Fibroblast of skin of right biceps (primary cell): Measurements from ENCODE around the gene RNF212B.
"Not testable (repeated sequence)": the region's sequence is repeated elsewhere in the genome, so short reads cannot be mapped to it uniquely, and the experiment has no call there.

Experiments
- DNase-seq: peaks from one replicate; pipeline ENCODE4 v3.0.0-alpha.2; 2013

RNF212B gene

DNA sequence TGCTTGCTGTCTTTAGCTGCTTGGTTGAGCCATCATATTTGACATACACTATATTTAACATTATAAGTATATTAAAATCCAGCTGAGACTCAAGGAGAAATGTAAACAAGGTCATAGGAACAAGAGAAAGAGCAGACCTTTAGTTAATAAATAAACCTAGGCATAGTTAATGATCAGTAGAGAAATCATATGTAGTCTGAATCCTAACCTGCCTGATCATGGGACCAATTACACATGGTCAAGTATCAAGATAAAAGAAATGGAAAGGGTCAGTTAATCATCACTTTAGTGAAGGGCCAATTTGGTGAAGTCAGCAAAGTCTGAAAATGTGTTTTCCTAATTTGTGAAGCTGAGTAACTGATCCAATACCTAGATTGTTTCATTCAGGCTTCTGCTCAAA is 7.5 kb downstream of the RNF212B start:
- no peak for DNase-seq

DNA sequence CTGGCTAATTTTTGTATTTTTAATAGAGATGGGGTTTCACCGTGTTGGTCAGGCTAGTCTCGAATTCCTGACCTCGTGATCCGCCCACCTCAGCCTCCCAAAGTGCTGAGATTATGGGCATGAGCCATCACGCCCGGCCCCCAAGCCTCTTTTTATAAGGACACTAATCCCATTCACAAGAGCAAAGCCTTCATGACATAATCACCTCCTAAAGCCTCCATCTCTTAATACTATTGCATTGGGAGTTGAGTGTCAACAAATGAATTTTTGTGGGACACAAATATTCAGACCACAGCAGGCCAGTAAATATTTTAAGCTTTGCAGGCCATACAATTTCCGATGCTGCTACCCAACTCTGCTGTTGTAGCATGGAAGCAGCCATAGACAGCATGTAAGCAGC is 10.9 kb downstream of the RNF212B start:
- DNase-seq: no peak

DNA sequence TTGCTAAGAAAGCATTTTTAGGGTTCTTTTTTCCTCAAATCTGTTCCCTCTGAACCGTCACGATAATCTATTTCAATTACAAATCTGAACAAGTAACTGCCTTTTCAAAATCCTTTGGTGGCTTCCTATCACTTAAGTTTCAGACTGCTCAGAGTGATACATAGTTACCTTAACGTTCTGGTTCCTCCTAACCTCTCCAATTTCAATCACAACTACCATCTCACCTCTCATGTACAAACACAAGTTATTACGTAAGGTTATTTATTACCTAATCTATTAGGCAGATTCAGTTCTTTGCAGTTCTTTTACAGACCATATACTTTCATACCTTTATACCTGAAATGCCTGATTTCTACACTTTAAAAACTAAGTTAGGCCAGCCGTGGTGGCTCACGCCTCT is 12.1 kb downstream of the RNF212B start:
- no peak for DNase-seq

DNA sequence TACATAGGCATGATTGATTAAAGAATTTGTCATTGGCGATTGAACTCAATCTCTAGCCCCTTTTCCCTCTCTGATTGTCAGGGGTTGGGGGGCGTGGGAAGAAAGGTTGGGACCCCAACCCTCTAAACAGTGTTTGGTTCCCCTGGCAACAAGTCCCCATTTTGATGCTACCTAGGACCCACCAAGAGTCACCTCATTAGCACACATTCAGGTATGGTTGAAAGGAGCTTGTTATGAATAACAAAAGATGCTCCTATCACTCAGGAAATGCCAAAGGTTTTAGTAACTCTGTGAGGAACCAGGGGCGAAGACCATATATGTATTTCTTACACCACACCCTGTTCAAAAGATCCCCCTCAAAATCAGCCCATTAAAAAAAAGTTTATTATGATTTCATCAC is 14.3 kb downstream of the RNF212B start:
- DNase-seq: no peak

DNA sequence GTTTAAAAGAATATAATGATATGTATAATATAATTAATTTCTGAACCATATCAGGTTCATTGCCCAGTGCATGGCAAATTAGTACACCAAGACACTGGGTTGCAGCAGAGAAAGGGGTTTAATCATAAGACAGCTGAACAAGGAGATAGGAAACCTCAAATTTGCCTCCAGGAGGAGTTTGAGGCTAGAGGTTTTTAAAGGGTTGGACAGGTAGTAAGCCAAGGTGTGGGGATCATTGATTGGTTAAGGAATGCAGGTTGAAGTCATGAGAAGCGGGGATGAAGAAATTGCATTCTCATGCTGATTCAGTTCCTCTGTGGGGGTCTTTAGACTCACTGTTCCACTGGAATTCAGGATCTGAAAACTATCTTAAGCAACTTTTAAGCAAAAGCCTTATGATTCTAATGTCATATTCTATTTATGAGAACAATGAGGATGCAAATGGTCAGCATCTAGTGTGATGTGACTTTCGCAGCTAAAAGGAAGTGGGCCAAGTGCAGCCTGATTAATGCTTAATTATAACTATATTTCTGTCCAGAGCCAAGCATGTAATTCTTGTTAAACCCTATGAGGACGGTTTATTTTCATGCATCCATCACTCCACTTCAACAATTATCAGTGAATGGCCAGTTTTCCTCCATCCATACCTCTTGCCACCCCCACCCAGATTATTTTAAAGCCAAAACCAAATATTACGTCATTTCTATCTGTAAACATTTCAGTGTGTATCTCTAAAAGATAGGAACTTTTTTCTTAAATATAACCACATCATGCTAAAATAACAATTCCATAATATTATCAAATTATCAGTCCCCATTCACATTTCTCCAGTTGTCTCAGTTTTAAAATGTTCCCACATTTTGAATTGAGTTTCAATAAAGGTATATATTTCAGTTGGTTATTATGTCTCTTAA is 14.9 kb downstream of the RNF212B start:
- no peak for DNase-seq

DNA sequence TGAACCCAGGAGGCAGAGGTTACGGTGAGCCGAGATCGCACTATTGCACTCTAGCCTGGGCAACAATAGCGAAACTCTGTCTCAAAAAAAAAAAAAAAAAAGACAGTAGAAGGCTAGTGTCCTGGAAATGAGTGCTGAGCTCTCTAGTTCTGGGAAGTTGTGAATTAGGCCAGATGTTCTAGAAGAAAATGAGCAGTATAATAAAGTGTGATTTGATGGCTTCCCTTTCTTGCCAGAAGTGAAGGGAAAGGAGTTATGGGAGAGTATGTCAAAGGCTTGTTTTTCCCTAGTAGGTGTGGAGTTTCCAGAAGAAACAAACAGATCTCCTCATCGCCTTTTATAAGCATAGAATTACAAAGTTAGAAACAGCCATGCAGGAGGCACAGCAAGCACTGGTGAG is 20.5 kb downstream of the RNF212B start:
- no peak for DNase-seq

DNA sequence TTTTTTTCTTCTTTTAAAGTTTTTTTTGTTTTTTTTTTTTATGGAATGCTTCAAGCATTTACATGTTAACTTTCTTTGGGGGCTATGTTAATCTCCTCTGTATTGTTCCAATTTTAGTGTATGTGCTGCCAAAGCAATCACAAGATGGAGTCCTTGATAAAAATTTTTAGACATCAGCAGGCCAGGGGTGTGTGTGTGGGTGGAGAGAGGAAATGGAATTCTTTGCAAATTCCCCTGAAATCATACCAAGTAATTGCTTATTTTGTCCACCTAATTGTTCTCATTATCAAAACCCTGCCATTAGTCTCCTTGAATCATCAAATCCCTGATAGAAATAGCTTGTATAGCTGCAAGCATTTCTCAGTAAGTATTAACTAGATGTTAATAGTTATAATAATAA is 21.7 kb downstream of the RNF212B start:
- DNase-seq: no peak

DNA sequence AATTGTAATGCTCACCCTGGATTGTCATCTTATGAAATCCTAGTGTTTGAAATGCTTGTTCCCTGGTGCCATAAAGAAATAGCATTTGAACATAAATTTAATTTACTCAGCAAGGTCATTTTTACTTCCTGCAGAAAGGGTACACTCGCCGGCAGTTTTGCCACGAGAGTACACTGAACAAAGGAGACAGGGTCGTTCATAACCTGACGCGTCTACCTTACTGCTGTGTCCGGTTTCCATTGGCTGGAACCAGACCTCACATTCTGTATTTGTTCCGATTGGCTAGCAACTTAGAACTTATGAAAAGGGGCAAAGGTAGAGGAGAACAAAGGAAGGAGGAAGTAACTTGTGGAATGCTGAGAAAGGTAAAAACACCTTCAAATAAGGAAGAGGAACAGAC is 23.1 kb downstream of the RNF212B start:
- not testable (repeated sequence) for DNase-seq

DNA sequence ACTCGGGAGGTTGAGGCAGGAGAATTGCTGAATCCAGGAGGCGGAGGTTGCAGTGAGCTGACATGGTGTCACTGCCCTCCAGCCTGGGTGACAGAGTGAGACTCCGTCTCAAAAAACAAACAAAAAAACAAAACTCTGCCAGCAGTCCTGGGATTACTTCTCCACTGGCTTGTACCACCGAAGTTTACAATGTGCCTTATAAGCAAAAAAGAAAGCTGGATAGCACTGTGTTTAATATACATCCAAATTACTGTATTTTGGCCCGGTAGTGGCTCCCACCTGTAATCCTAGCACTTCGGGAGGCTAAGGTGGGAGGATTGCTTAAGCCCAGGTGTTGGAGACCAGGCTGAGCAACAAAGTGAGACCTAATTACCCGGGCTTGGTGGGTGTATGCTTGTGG is 31.5 kb downstream of the RNF212B start:
- DNase-seq: no peak

DNA sequence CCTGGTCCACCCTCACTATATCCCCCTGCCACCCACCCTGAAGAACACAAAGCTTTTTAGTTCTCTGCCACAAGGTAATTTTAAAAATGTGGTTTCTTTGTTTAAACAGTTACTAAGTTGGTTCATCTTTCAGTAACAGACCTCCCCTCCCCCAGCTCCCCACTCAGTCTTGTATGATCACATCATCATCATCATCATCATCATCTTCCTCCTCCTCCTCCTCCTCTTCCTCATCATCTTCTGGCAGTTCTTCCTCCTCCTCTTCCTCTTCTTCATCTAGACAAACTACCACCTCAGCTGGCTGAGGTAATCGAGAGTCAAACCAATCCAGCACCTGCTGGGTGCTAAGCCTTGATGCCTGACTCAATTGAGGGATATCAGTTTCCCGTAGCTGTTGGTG is 37.7 kb downstream of the RNF212B start:
- DNase-seq: no peak

DNA sequence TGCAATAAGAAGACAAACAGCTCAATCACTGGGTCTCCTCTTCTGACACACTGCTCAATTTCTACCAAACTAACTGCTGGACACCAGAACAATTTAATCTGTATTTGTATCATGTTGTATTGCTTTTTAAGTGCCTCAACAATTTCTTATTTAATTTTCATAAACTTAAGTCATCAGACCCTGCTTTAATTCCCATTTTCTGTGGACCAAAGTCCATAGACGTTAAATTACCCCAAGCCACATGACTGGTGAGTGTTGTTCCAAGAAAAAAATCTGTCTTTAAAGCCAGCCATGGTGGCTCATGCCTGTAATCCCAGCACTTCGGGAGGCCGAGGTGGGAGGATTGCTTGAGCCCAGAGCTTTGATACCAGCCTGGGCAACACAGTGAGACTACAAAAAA is 39.5 kb downstream of the RNF212B start:
- DNase-seq: no peak

DNA sequence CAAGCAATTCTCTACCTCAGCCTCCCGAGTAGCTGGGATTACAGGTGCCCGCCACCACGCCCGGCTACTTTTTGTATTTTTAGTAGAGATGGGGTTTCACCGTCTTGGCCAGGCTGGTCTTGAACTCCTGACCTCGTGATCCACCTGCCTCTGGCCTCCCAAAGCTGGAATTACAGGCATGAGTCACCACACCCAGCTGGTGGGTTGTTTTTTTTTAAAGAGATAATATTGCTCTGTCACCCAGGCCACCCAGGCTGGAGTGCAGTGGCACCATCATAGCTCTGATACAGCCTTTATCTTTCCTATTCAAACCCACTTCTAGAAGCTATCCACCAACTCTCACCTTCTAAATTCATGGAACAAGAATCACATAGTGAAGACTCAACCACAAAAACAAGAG is 40.2 kb downstream of the RNF212B start:
- not testable (repeated sequence) for DNase-seq

DNA sequence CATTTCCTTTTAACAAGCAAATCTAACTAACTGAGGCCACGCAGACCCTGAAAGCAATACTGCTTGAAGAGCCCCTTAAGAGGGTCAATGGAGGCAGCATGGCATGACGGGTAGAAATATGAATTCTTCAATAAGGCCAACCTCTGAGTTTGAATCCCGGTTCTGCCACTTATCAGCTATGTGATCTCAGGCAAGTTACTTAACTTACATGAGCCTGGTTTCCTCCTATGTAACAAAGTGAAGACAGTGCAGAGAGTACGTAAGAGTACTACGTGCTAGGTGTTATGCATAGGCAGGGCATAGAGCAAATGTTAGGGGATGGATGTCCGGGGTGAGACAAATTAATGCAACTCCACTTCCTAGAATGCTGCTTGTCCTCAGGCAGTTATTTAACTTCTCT is 43.5 kb downstream of the RNF212B start:
- DNase-seq: no peak

DNA sequence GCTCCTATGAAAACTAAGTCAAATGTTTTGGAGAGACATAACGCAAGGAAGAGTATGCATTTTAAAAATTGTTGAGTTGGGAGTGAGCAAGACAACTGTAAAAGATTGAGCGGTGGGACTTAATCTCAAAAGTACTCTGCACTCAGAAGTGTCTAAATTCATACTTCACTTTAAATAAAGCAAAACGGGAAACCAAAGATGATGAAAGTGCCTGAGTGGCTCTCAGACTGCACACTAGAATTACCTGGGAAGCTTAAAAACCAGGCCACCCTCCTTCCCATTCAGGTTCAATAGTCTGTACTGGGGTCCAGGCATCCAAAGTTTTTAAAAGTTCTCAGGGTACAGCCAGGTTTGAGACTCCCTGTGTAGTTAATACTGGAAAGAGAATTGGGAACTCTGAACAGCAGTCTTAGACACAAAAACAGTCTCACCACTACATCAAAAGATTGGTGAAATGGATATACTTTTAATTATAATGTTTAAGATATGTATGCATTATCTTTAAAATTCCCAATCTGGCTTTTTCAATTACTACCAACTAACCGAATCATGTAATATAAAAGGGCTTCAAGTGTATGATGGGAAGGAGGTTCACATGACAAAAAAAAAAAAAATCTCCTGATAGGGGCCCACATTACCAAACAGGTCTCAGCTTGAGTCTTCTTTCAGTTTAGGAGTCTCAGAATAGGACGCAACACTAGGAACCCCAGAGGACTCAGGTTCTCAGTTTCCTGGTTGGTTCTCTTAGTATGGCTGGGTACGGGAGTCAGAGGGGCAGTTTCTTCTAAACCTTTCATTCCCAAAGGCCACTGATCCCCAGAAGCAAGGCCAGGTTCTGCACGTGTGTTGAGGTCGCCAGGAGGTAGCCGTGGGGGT is 47.2 kb downstream of the RNF212B start:
- DNase-seq: peak; percentile 2

DNA sequence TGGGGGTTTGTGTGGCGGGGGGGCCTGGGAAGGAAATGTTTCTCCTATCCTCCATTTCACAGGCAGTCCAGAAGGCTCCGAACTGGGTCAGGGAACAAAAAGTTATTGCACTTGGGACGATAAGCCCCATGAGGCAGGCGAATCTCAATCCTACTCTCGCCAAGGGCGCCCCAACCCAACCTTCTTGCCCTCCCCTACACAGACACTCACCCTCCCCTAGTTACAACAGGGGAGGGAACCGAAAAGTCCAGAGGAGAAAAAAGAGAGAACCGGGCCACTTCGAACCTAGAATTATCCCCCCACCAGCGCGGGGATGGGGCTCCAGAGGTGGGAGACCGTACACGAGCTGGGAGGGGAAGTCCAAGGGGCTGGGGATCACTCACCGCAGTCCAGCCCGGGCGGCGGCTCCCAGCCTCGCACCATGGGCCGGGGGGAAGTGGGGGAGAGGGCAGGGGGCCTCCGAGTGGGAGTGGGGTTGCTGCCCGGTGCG is 47.8 kb downstream of the RNF212B start:
- DNase-seq: no peak

DNA sequence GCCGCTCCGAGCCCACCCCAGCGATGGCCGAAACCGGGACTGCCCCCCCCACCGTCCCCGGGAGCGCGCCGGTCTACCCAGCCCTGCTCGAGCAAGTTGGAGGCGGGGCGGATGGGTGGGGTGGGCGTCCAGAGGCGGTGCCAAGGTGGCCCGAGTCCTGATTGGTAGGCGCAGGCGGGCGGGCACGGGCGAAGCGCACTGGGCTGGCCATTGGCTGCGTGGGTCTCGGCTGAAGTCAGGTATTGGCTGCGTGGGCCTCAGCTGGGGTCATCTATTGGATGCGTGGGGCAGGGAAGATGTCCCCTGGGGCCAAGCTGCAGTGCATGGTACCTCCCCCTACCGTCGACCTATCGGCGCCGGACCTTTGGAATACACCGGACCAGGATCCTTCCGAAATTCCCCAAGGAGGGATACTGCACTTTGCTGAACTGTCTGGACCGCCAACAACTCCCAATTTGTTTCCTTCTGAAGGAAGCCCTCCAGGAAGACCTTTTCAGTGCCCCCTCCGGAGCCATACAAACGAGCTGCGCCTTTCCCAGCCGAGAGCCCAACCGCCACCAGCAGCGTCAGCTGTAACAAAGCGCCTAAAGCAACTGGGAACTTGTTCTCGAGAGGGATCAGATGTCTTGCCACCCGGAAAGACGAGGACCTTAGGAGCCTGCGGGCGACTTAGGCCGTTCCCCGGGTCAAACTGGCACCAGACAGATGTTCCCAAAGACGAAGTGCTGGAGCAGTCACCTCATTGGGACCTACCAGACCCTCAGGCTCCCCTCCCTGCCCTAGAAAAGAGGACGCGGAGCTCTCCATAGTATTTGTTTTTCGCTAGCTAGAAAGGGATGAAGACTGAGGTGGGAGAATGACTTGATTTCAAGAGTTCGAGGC is 48.5 kb downstream of the RNF212B start, which contains the start of gene HOMEZ:
Gene HOMEZ (minus strand): TSS at position 113 of the 882 bp plus-strand sequence. CDS start 180 bp downstream, outside the sequence.
- DNase-seq: peak; percentile 99

DNA sequence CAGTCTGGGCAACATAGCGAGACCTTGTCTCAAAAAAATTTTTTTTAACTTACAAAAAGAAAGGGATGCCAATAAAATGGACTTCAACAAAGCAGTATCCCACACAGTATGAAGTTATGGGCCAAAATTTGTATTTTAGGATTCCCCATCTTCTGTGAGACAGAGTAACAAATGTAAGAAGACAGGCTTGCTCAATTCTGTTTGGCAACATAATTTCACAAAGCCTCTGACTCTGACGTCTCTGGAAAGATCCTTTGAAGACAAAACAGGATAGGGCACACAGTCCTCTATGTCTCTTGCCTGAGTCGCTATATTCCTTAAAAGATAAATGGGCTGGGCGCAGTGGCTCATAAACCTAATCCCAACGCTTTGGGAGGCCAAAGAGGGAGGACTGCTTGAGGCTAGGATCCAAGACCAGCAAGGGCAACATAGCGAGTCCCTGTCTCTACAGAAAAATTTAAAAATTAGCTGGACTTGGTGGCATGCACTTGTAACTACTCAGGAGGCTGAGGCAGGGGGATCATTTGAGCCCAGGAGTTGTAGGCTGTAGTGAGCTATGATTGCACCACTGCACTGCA is 49.3 kb downstream of the RNF212B start:
- DNase-seq: no peak

DNA sequence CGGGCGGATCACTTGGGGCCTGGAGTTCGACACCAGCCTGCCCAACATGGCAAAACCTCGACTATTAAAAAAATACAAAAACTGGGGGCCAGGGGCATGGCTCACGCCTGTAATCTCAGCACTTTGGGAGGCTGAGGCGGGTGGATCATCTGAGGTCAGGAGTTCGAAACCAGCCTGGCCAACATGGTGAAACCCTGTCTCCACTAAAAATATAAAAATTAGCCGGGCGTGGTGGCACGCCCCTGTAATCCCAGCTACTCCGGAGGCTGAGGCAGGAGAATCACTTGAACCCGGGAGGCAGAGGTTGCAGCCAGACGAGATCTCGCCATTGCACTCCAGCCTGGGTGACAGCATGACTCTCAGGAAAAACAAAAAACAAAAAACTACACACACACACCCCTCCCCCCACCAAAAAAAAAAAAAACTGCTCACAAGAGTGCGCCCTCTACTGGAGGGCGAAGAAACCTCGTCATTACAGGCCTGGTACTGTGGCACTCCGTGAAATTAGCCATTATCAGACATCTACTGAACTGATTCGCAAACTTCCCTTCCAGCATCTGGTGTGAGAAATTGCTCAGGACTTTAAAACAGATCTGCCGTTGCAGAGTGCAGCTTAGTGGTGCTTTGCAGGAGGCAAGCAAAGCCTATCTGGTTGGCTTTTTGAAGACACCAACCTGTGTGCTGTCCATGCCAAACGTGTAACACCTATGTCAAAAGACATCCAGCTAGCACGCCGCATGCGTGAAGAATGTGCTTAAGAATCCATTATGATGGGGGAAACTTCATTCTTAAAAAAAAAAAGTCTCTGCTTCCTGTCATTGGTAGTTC is 57.2 kb downstream of the RNF212B start:
- DNase-seq: peak; percentile 65

DNA sequence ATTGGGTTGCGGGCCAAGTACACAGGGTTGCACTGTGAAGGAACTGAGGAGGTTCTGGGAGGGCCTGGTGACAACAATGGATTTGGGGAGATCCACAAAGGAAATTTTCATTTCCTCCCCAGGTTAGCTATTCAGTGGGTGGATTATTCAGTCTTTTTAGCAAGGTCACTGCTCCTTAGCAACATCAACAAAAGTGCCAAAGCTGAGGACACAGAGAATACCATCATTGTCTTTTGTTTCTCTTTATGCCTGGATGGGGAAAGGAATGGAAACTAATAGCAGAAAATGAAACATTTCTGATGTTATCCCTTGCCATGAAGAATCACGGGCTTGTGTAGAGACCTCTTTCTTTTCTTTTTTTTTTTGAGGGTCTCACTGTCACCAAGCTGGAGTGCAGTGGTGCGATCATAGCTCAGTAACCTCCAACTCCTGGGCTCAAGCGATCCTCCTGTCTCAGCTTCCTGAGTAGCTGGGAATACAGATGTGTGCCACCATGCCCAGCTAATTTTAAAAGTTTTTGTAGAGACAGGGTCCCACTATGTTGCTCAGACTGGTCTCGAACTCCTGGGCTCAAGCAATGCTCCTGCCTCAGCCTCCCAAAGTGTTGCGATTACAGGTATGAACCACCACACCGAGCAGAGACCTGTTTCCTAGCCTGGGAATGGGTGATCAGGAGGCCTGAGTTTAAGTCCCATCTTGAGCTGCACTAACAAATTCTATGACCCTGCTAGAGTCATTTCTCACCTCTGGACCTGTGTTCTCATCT is 58.5 kb downstream of the RNF212B start:
- no peak for DNase-seq

DNA sequence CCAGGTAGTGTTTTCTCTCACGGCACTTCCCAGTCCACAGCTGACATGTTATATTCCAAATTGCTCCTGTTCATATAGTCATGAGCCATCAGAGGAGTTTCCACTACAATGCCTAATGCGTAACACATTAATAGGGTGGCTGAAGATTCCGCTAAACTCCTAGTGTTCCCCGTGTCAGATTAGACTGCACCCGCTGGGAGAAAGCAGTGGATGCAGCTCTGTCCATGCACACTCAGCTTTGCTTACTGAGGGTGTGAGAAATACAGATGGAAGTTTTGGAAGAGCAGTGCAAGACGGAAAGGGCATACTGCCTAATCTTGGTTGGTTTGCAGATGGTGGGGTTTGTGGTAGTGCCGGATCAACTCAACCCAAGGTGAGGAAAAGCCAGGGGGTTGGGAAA is 59.4 kb downstream of the RNF212B start:
- DNase-seq: no peak
